ENCODE data around the gene ZDHHC17.

ZDHHC17 gene

DNA sequence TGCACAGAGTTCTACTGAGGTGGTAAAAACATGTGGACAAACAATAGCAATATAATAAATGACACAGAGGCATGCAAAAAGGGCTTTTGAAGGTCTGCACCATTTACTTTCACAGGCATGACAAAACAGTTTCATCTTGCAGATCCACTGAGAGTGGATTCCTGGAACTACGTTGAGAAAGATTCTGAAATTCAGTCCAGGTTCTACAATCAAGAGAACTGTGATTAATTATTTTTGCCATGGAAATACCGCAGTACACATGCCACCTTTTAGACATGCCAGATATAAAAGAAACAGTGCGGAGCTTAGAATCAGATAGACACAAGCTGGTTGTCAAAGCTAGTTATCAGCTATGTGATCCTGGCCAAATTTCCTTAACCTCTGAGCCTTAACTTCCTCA lies 110.1 kb downstream of the ZDHHC17 start:
- TF ChIP-seq, protein P1, sequence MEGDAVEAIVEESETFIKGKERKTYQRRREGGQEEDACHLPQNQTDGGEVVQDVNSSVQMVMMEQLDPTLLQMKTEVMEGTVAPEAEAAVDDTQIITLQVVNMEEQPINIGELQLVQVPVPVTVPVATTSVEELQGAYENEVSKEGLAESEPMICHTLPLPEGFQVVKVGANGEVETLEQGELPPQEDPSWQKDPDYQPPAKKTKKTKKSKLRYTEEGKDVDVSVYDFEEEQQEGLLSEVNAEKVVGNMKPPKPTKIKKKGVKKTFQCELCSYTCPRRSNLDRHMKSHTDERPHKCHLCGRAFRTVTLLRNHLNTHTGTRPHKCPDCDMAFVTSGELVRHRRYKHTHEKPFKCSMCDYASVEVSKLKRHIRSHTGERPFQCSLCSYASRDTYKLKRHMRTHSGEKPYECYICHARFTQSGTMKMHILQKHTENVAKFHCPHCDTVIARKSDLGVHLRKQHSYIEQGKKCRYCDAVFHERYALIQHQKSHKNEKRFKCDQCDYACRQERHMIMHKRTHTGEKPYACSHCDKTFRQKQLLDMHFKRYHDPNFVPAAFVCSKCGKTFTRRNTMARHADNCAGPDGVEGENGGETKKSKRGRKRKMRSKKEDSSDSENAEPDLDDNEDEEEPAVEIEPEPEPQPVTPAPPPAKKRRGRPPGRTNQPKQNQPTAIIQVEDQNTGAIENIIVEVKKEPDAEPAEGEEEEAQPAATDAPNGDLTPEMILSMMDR (IDR thresholded peaks at IDR 0.05; ENCODE audit: control insufficient read depth, extremely low read depth, insufficient read depth): no peak
- DNase-seq (ENCODE audit: low read depth): no peak
- H3K4me3 ChIP-seq (ENCODE audit: low read depth, low read length): no peak overlapping the region

DNA sequence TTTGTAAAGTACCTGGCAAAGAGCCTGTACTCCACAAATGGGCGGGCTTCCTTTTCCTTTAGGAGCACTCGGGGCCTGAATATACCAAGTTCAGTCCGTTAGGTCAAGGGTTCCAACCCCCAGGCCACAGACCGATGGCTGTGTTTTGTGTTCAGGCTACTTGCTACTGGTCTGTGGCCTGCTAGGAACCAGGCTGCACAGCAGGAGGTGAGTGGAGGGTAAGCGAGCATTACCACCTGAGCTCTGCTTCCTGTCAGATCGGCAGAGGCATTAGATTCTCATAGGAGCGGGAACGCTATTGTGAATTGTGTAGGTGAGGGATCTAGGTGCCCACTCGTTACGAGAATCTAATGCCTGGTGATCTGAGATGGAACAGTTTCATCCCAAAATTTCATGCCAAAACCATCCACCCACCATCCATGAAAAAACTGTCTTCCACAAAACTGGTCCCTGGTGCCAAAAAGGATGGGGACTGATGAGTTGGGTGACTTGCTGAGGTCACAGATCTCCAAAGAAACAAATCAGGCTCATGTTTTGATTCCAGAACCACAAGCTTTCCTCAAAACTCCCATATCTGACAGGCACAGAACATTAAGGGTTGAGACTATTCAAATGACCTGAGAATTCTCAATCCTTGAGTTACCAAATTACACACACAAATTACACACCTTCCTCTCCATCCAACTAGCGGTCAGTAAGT lies 110.7 kb downstream of the ZDHHC17 start:
- TF ChIP-seq, protein P1 (IDR thresholded peaks at IDR 0.05; ENCODE audit: control insufficient read depth, extremely low read depth, insufficient read depth): no peak
- no peak overlapping the region for H3K4me3 ChIP-seq (ENCODE audit: low read depth, low read length)

DNA sequence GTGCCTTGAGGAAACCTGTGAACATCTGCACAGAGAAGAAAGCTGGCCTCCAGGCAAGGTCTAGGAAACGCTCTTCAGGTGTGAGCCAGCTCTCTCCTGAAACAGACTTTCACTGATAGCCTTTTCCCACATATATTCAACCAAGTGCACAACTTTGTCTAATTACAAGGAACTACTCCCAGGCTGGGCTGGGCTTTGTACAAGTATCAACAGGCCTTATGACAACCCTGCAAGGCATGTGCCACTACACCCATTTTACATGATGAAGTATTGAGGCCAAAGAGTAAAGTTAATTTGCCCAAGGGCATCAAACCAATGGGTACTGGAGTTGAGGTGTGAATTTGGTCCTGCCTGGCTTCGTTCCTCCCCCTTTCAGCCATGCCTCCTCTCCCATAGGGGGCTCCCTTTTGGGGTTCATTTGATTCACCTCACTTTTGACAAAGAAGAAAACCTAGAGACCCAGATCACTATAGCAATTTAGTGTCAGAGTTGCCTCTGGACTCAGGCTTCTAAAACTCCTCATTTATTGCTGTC lies 112.8 kb downstream of the ZDHHC17 start:
- DNase-seq (ENCODE audit: low read depth): no peak
- no peak overlapping the region for H3K4me3 ChIP-seq (ENCODE audit: low read depth, low read length)
- TF ChIP-seq, protein P1 (IDR thresholded peaks at IDR 0.05; ENCODE audit: control insufficient read depth, extremely low read depth, insufficient read depth): no peak

More for the DNA sequence above, 110.7 kb downstream of the ZDHHC17 start:
- no peak for DNase-seq (ENCODE audit: low read depth)

DNA sequence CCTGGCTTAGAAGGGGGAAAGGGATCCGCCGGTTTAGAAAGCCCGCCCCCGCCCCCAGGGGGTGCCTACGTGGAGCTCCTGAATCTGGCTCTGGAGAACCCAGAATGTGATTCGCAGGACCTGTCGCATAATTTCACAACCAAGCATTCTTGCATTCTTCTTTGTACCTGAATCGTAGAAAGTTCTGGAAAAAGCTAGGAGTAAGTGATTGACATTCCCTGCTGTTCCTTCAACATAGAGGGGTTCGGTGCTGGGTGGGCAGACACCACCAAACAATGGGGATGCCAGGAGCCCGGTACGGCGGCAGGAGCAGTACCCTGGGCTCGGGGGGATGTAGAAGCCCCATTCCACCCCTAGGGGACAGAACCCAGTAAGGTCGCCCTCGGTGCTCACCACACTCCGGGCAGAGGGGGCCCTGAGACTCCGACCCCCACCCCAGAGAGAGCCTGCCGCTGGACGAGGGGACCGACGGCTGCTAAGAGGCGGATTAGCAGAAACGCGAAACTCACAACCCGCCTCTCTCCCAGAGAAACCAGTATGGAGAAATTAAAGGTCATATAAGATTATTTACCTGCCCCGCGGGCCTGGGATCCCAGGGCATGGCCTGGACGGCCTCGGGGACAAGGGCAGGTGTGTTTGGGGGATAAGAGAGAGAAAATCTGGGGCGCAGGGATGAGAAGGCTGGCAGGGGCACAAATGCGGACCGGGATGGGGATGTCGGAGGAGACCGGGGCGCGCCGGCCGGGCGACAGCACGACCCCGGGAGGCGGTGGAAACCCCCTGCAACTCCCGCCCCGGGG lies 114.4 kb downstream of the ZDHHC17 start:
- TF ChIP-seq, protein P1 (IDR thresholded peaks at IDR 0.05; ENCODE audit: control insufficient read depth, extremely low read depth, insufficient read depth): no peak
- H3K4me3 ChIP-seq (ENCODE audit: low read depth, low read length): no peak overlapping the region
- DNase-seq (ENCODE audit: low read depth): no peak

DNA sequence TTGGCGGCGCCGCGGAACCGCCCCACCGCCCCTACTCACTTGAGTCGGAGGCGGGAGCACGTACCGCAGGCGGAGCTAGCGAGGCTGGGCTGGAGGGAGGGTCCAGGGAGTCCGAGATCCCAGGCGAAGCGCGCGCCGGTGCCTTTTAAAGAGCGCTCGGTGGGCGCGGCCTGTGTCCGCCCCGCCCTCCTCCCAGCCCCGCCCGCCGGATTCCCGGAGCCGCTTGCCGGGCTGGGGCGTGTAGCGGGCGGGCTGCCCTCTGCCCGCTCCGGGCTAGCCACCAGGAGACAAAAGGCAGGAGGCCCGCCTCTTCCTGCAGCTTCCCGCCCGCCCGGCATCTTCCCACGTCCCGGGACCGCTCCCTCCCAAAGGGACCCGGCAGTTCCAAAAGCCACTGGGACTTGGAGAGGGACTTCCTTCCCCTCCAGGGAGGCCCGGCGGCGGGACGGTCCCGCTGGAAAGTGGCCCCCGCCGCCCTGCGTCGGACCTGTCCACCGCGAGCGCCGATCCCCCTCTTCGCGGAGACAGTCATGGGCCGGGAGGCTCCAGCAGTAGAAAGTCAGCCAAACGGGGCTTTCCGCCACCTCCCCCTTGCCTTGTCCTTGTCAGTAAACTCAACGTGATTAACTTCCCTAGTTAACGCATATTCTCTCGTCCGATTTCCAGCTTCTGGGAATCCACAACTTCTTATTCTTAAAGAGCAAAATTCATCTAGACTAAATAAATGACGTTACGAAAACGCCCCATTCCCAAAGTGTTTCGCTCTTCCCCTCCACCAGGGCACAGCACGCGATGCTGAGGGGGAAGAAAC lies 115.2 kb downstream of the ZDHHC17 start, which contains the start of gene CSRP2:
Gene CSRP2 (minus strand): TSS at position 121 of the 811 bp plus-strand sequence. CDS start 12,759 bp downstream, outside the sequence.
- DNase-seq (ENCODE audit: low read depth): no peak
- H3K4me3 ChIP-seq (ENCODE audit: low read depth, low read length): no peak within 1 kb of the TSS
- TF ChIP-seq, protein P1 (IDR thresholded peaks at IDR 0.05; ENCODE audit: control insufficient read depth, extremely low read depth, insufficient read depth): no peak

DNA sequence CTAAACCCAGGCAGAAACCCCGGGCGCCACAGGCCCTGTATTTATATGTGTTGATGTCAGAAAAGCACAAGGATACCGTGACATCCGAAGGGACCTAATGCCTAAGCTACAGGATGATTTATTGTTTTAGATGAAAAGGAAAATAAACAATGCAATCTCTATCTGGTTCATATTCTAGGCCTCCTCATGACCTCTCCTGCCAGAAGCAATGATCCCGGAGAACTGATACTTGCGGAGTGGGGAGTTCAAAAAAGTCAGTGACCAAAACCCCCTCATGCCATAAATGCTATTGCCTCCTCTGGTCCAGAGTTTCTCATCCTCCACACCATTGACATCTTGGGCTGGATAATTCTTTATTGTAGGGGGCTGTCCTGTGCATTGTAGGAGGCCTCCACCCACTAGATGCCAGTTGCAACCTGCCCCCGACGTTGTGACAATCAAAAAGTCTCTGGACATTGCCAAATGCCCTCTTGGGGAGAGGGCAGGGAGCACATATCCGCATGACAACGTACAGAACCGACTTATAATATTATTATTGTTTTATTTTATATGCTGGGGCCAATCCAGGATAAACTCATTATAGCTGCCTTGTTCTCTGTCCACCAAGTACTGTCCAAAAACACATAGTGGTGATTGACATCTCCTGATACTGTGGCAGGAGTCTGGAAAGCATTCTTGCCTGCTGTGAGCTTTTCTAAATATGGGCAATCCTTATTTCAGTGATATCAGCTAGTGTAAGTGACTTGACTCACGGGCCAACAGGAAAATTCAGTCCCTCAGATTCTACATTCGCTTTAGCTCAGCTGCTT lies 116.0 kb downstream of the ZDHHC17 start:
- peak; percentile 93 for DNase-seq (ENCODE audit: low read depth)
- TF ChIP-seq, protein P1 (IDR thresholded peaks at IDR 0.05; ENCODE audit: control insufficient read depth, extremely low read depth, insufficient read depth): no peak
- H3K4me3 ChIP-seq (ENCODE audit: low read depth, low read length): no peak overlapping the region

Data from LNCaP clone FGC (cell line).